ENCODE measurements around the gene PEDS1. TPM values are rescaled to one million over a fixed set of nuclear protein-coding genes. Genes with fewer than 3 reads are reported as not detected.
"Not testable (repeated sequence)": the region's sequence is repeated elsewhere in the genome, so short reads cannot be mapped to it uniquely, and the experiment has no call there.

Gene PEDS1
- total RNA-seq, 2 donors from 2014 or later, result 34.5 to 54.8 TPM

DNA sequence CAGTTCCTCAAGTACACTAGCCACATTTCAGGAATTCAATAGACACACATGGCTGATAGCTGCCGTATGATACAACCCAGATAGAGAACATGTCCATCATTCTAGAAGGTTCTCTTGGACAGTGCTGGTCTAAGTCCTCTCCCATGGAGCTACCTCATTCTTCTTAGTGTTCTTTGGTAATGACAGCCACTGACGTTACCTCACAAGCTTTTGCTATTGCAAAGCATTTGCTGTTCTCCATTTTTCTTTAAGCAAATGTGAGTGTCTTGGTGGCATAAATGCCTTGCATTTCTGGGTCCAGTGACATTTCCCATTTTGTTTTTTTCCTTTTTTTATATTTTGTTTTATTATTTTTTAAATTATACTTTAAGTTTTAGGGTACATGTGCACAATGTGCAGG is 28.8 kb upstream of the PEDS1 start:
- Histone ChIP-seq H3K4me3 (no peak overlapping the region), H3K9me3 (no peaks in the 10 kb centered on the region), H3K36me3 (no peaks in the 10 kb centered on the region), H3K27me3 (replicated peaks; ENCODE audit: insufficient read depth) (no peaks in the 10 kb centered on the region), H3K4me1 (replicated peaks) (no peaks in the 10 kb centered on the region), H3K27ac (no peak overlapping the region)
- WGBS, result 86% methylated on average over 2 of the region's 2 CpGs
- DNase-seq (ENCODE audit: low spot score), result no peak
- TF ChIP-seq POLR2AphosphoS5 (IDR thresholded peaks at IDR 0.05), result no peak
- no peak for TF ChIP-seq POLR2A (IDR thresholded peaks at IDR 0.05)
- TF ChIP-seq, protein P1, sequence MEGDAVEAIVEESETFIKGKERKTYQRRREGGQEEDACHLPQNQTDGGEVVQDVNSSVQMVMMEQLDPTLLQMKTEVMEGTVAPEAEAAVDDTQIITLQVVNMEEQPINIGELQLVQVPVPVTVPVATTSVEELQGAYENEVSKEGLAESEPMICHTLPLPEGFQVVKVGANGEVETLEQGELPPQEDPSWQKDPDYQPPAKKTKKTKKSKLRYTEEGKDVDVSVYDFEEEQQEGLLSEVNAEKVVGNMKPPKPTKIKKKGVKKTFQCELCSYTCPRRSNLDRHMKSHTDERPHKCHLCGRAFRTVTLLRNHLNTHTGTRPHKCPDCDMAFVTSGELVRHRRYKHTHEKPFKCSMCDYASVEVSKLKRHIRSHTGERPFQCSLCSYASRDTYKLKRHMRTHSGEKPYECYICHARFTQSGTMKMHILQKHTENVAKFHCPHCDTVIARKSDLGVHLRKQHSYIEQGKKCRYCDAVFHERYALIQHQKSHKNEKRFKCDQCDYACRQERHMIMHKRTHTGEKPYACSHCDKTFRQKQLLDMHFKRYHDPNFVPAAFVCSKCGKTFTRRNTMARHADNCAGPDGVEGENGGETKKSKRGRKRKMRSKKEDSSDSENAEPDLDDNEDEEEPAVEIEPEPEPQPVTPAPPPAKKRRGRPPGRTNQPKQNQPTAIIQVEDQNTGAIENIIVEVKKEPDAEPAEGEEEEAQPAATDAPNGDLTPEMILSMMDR (IDR thresholded peaks at IDR 0.05), result no peak
- intact Hi-C loops (cut with DNase I), result no loop called here

- 94% methylated on average over 10 of the region's 10 CpGs for WGBS
- Histone ChIP-seq H3K27ac (no peak overlapping the region), H3K4me3 (no peak overlapping the region), H3K36me3 (no peaks in the 10 kb centered on the region), H3K9me3 (no peaks in the 10 kb centered on the region), H3K4me1 (replicated peaks) (no peaks in the 10 kb centered on the region), H3K27me3 (replicated peaks; ENCODE audit: insufficient read depth) (no peaks in the 10 kb centered on the region)
- TF ChIP-seq POLR2A (IDR thresholded peaks at IDR 0.05) (no peak), POLR2AphosphoS5 (IDR thresholded peaks at IDR 0.05) (no peak)
- TF ChIP-seq, protein P1 (IDR thresholded peaks at IDR 0.05), result no peak
- no peak for DNase-seq (ENCODE audit: low spot score)
- intact Hi-C loops (cut with DNase I), result no loop called here
Observed at GRCh38 chr20:50181344-50181743, 27.8 kb upstream of the PEDS1 start.

GRCh38 chr20:50178672-50179071 is 25.1 kb upstream of the PEDS1 start:
- not testable (repeated sequence) for H3K4me1 ChIP-seq (replicated peaks); H3K36me3 ChIP-seq; H3K27ac ChIP-seq; H3K4me3 ChIP-seq; H3K27me3 ChIP-seq (replicated peaks; ENCODE audit: insufficient read depth); H3K9me3 ChIP-seq; DNase-seq (ENCODE audit: low spot score)
- intact Hi-C loops (cut with DNase I), result loop anchor here (5.0 kb wide), 1 partner anchor 196 kb away; the partner anchor contains the start of gene SNAI1
- WGBS, result 85% methylated on average over 9 of the region's 9 CpGs

DNA sequence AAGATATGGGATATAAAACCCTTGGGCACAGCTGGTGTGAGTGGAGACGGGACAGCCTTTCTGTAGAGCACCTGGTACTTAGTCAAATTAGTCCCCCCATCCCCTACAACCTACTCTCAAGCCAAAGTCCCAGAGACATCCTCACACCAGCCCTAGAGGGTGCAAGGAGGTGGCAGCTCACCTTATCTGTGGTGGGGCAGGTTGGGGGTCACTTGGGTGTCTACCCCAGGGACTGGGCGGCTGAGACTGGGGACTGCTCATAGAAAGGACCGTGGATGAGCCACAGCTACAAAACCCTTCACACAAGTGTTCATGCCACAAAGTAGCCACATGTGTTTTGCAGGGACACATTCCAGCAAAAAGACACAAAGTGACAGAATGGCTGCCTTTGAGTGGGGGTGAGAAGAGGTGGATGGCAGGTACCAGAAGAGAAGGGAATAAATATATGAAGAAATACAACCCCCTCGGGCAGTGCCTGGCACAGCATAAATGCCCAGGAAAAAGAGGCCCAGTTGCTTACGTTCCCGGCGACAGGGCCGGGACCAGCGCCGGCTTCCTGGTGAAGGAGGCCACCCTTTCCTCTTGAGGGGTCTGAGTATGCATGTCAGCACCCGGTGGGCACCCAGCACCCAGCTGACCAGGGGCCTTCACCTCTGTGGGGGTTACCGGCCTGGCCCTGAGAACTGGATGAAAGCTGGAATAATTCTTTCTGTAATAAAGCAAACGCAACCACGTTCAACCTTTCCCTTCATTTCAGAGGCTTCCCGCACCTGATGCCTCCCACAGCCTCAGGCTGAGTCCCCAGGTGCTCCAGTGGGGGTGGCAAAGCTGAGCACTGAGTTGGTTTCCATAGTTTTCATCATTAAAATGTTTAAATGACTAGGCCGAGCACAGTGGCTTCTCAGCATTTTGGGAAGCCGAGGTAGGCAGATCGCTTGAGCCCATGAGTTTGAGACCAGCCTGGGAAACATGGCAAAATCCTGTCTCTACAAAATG is 22.7 kb upstream of the PEDS1 start:
- 90% methylated on average over 18 of the region's 18 CpGs for WGBS
- H3K27me3 ChIP-seq (replicated peaks; ENCODE audit: insufficient read depth), result no peaks in the 10 kb centered on the region
- DNase-seq (ENCODE audit: low spot score), result no peak
- H3K4me3 ChIP-seq, result no peak overlapping the region
- H3K9me3 ChIP-seq, result no peaks in the 10 kb centered on the region
- peaks cover 3% of the 10 kb centered on the region for H3K4me1 ChIP-seq (replicated peaks)
- TF ChIP-seq, protein P1 (IDR thresholded peaks at IDR 0.05), result no peak
- TF ChIP-seq POLR2A (IDR thresholded peaks at IDR 0.05) (no peak), POLR2AphosphoS5 (IDR thresholded peaks at IDR 0.05) (no peak)
- intact Hi-C loops (cut with DNase I), result loop anchor here (5.0 kb wide), 1 partner anchor 194 kb away; the partner anchor contains the start of gene SNAI1
- no peak overlapping the region for H3K27ac ChIP-seq
- H3K36me3 ChIP-seq, result no peaks in the 10 kb centered on the region

GRCh38 chr20:50174456-50174855 is 20.9 kb upstream of the PEDS1 start:
- TF ChIP-seq POLR2A (IDR thresholded peaks at IDR 0.05), result no peak
- no peak for TF ChIP-seq POLR2AphosphoS5 (IDR thresholded peaks at IDR 0.05)
- TF ChIP-seq, protein P1 (IDR thresholded peaks at IDR 0.05), result no peak
- no peak for DNase-seq (ENCODE audit: low spot score)
- Histone ChIP-seq H3K9me3 (no peaks in the 10 kb centered on the region), H3K4me3 (no peak overlapping the region), H3K27me3 (replicated peaks; ENCODE audit: insufficient read depth) (no peaks in the 10 kb centered on the region), H3K4me1 (replicated peaks) (peaks cover 3% of the 10 kb centered on the region), H3K36me3 (no peaks in the 10 kb centered on the region), H3K27ac (no peak overlapping the region)
- 91% methylated on average over 5 of the region's 5 CpGs for WGBS
- intact Hi-C loops (cut with DNase I), result no loop called here
